Adrenal gland (tissue), 5 donors: ENCODE measurements around the gene PACRG.

ENCODE experiments used
- CTCF ChIP-seq, 6 experiments: fragments of 450-650 bp in 4 of 6; fragments of 200-600 bp in 2 of 6; sonication (generic) in 1 of 6; IDR thresholded peaks; 1 replicate in 5 of 6; 2 replicates in 1 of 6; pipeline versions ENCODE4 v1.5.1 to v1.8.0; 2016 to 2021; ENCODE audit warnings: antibody characterized with exemption in 6 of 6, mild to moderate bottlenecking in 2 of 6, moderate library complexity in 1 of 6
- POLR2A ChIP-seq, 2 donors: fragments of 450-650 bp; IDR thresholded peaks; one replicate each; pipeline ENCODE4 v1.6.1; 2017; ENCODE audit warnings: antibody characterized with exemption in 2 of 2, mild to moderate bottlenecking in 2 of 2, moderate library complexity in 1 of 2
- donor health status: DM: no; HTN: no; CAD: no.

- TF ChIP-seq CTCF (IDR thresholded peaks at IDR 0.05) (no peak), POLR2A (IDR thresholded peaks at IDR 0.05) (no peak)
These were observed 395.3 kb downstream of the PACRG start for GRCh38 chr6:163123098-163123497.
